Keratinocyte (primary cell): ENCODE measurements around the gene GALNT9. TPM values are rescaled to one million over a fixed set of nuclear protein-coding genes. Genes with fewer than 3 reads are reported as not detected.

ENCODE experiments used
- DNase-seq: peaks from one replicate; pipeline ENCODE4 v3.0.0-alpha.2; 2011; ENCODE audit warnings: low read depth, missing footprints, low spot score
- FAIRE-seq: peaks from 2 replicates; lab custom pipeline; 2011; peaks lifted over from hg19 to GRCh38; lab: Jason Lieb, UNC
- H2AFZ ChIP-seq: 2 replicates; pipeline ENCODE4 v1.6.0; 2012; ENCODE audit warnings: low read length, control low read depth, inconsistent platforms; ENCODE audit not compliant: control insufficient read depth
- H3K27ac ChIP-seq: 2 replicates; pipeline ENCODE4 v1.5.1; 2011; ENCODE audit warnings: low read length; ENCODE audit not compliant: control insufficient read depth, insufficient read depth
- H3K27me3 ChIP-seq: 3 replicates; pipeline ENCODE4 v1.6.0; 2011; ENCODE audit warnings: low read length; ENCODE audit not compliant: control insufficient read depth, insufficient read depth; ENCODE audit errors: extremely low read depth
- H3K36me3 ChIP-seq, 2 experiments: 2 replicates in 1 of 2; 3 replicates in 1 of 2; pipeline ENCODE4 v1.5.1; 2011; ENCODE audit warnings: low read length in 2 of 2, mild to moderate bottlenecking in 1 of 2; ENCODE audit not compliant: control insufficient read depth in 2 of 2, insufficient read depth in 2 of 2; ENCODE audit errors: extremely low read depth in 1 of 2
- H3K4me1 ChIP-seq: 3 replicates; pipeline ENCODE4 v1.5.1; 2011; ENCODE audit warnings: low read length; ENCODE audit not compliant: control insufficient read depth, insufficient read depth; ENCODE audit errors: extremely low read depth
- H3K4me2 ChIP-seq: 3 replicates; pipeline ENCODE4 v1.6.0; 2011; ENCODE audit warnings: low read depth, low read length; ENCODE audit not compliant: control insufficient read depth, insufficient read depth; ENCODE audit errors: extremely low read depth
- H3K4me3 ChIP-seq, 3 experiments: fragments of 200-600 bp in 1 of 3; sonication (generic) in 1 of 3; 2 replicates in 2 of 3; 3 replicates in 1 of 3; pipeline ENCODE4 v1.5.1; 2011 to 2016; ENCODE audit warnings: low read length in 3 of 3, mild to moderate bottlenecking in 3 of 3, control low read depth in 2 of 3, inconsistent platforms in 1 of 3, low read depth in 1 of 3, mixed read lengths in 1 of 3, mixed run types in 1 of 3, moderate library complexity in 1 of 3; ENCODE audit not compliant: control insufficient read depth in 2 of 3, insufficient read depth in 2 of 3; ENCODE audit errors: extremely low read depth in 1 of 3
- H3K79me2 ChIP-seq: 2 replicates; pipeline ENCODE4 v1.6.0; 2012; ENCODE audit warnings: low read length; ENCODE audit not compliant: control insufficient read depth, insufficient read depth
- H3K9ac ChIP-seq: 3 replicates; pipeline ENCODE4 v1.6.0; 2011; ENCODE audit warnings: low read length; ENCODE audit not compliant: control insufficient read depth, insufficient read depth; ENCODE audit errors: extremely low read depth
- H3K9me1 ChIP-seq: 3 replicates; pipeline ENCODE4 v1.6.0; 2011; ENCODE audit warnings: low read length; ENCODE audit not compliant: control insufficient read depth, insufficient read depth; ENCODE audit errors: extremely low read depth
- H3K9me3 ChIP-seq: 2 replicates; pipeline ENCODE4 v1.5.1; 2012; ENCODE audit warnings: low read depth, low read length; ENCODE audit not compliant: control insufficient read depth
- H4K20me1 ChIP-seq: 3 replicates; pipeline ENCODE4 v1.6.0; 2011; ENCODE audit warnings: low read length; ENCODE audit not compliant: control insufficient read depth, insufficient read depth; ENCODE audit errors: extremely low read depth
- CTCF ChIP-seq, 3 experiments: IDR thresholded peaks in 1 of 3; conservative IDR thresholded peaks in 1 of 3; optimal IDR thresholded peaks in 1 of 3; 2 replicates in 2 of 3; 3 replicates in 1 of 3; pipeline versions ENCODE3 to v1.5.1; 2011; ENCODE audit warnings: low read length in 3 of 3, mild to moderate bottlenecking in 3 of 3, moderate library complexity in 2 of 3, control low read depth in 1 of 3, inconsistent platforms in 1 of 3; ENCODE audit not compliant: insufficient read depth in 2 of 3; ENCODE audit errors: extremely low read depth in 1 of 3
- EZH2 ChIP-seq: IDR thresholded peaks from one replicate; pipeline ENCODE4 v1.6.1; 2012; ENCODE audit warnings: inconsistent platforms, mild to moderate bottlenecking, low read length, moderate library complexity
- dilution Hi-C: fragments of 300-500 bp; cut with MboI; formaldehyde crosslinking; loops from one replicate; pipeline ENCODE4 v1.7.0; 2020; ENCODE audit warnings: low sequenced_read_pairs; ENCODE audit not compliant: extremely low pct_ligation_motif_present
- polyA plus RNA-seq, 5 experiments: library from polyadenylated mRNA; depleted of rRNA in 3 of 5; stranded (reverse) in 3 of 5; stranded (forward) in 1 of 5; unstranded in 1 of 5; fragments of >200 nt; gene quantifications; 1 replicate in 1 of 5; 2 replicates in 3 of 5; 3 replicates in 1 of 5; pipeline versions ENCODE4 v1.2.1 to v1.2.3, GENCODE V29; 2011 to 2012; ENCODE audit warnings: missing spikeins in 2 of 5, low read depth in 1 of 5, low replicate concordance in 1 of 5

Gene GALNT9
- polyA plus RNA-seq, 1 donor (not counting 4 experiments of a cell fraction or from before 2014, with no cell fraction given), result not detected

- Histone ChIP-seq H3K9ac (no peak overlapping the region), H3K36me3 (no peaks in the 10 kb centered on the region), H2AFZ (no peak overlapping the region), H3K9me3 (no peaks in the 10 kb centered on the region), H3K4me3 (no peak overlapping the region), H3K79me2 (no peaks in the 10 kb centered on the region), H3K4me2 (no peak overlapping the region), H4K20me1 (no peaks in the 10 kb centered on the region), H3K27me3 (peaks cover 50% of the 10 kb centered on the region), H3K4me1 (peaks cover 15% of the 10 kb centered on the region), H3K9me1 (no peaks in the 10 kb centered on the region), H3K27ac (no peak overlapping the region)
- DNase-seq, result no peak
- FAIRE-seq, result no peak
- TF ChIP-seq EZH2 (no peak), CTCF (optimal IDR thresholded peaks at IDR 0.05 in 1 of 3, IDR thresholded peaks at IDR 0.05 in 1 of 3, conservative IDR thresholded peaks at IDR 0.05 in 1 of 3; ENCODE audit: extremely low read depth in 1 of 3, insufficient read depth in 2 of 3, low read length in 3 of 3) (no peak)
- dilution Hi-C loops, result no loop called here
Measured at GRCh38 chr12:132280406-132280805, 49.0 kb downstream of the GALNT9 start.

- Histone ChIP-seq H2AFZ (no peak overlapping the region), H3K27ac (no peak overlapping the region), H3K4me3 (no peak overlapping the region), H3K9ac (no peak overlapping the region), H3K27me3 (peaks cover 48% of the 10 kb centered on the region), H3K9me1 (no peaks in the 10 kb centered on the region), H3K79me2 (no peaks in the 10 kb centered on the region), H3K9me3 (no peaks in the 10 kb centered on the region), H4K20me1 (no peaks in the 10 kb centered on the region), H3K4me1 (peaks cover 10% of the 10 kb centered on the region), H3K36me3 (no peaks in the 10 kb centered on the region), H3K4me2 (no peak overlapping the region)
- no peak for FAIRE-seq
- DNase-seq, result no peak
- dilution Hi-C loops, result no loop called here
- TF ChIP-seq CTCF (optimal IDR thresholded peaks at IDR 0.05 in 1 of 3, IDR thresholded peaks at IDR 0.05 in 1 of 3, conservative IDR thresholded peaks at IDR 0.05 in 1 of 3; ENCODE audit: extremely low read depth in 1 of 3, insufficient read depth in 2 of 3, low read length in 3 of 3) (no peak), EZH2 (no peak)
Measured at GRCh38 chr12:132279930-132280329, 49.5 kb downstream of the GALNT9 start.
